ENCODE data around the gene LRRC9. TPM values are rescaled to one million over a fixed set of nuclear protein-coding genes. Genes with fewer than 3 reads are reported as not detected.

Gene LRRC9
- 0.99 TPM for polyA plus RNA-seq (2013, experiment 1 of 2)
- polyA plus RNA-seq (2013, experiment 2 of 2): 1.1 TPM

- Histone ChIP-seq H4K8ac (ENCODE audit: low read depth, low read length) (no peak within 1 kb of the TSS), H3K27ac (replicated peaks; ENCODE audit: low read length) (peak within 1 kb of the TSS; percentile 90), H3K27me3 (ENCODE audit: control insufficient read depth in 3 of 3, insufficient read depth in 3 of 3, low read depth in 1 of 3, low read length in 3 of 3) (no peaks in the 10 kb centered on the region), H3K4ac (ENCODE audit: low read length) (no peak within 1 kb of the TSS), H3K36me3 (replicated peaks in 1 of 2; ENCODE audit: control insufficient read depth in 2 of 2, insufficient read depth in 2 of 2, low read length in 2 of 2) (peaks cover 6 to 24% of the 10 kb centered on the region in 2 donors), H2BK15ac (ENCODE audit: low read length) (no peak within 1 kb of the TSS), H2AK5ac (ENCODE audit: low read depth, low read length) (no peak within 1 kb of the TSS), H3K9me3 (replicated peaks in 1 of 2; ENCODE audit: control insufficient read depth in 2 of 2, insufficient read depth in 1 of 2, low read depth in 1 of 2, low read length in 2 of 2) (peaks cover 6 to 7% of the 10 kb centered on the region in 2 donors), H4K91ac (ENCODE audit: low read depth, low read length, poor library complexity) (no peak within 1 kb of the TSS), H3K9ac (ENCODE audit: low read depth, low read length, poor library complexity) (peak within 1 kb of the TSS; percentile 89), H3K4me2 (ENCODE audit: insufficient read depth, low read length, poor library complexity, severe bottlenecking) (peak within 1 kb of the TSS; percentile 98), H2AFZ (ENCODE audit: low read length) (peak within 1 kb of the TSS; percentile 94), H3K18ac (ENCODE audit: low read length) (peak within 1 kb of the TSS; percentile 93), H3K4me3 (ENCODE audit: low read length in 2 of 2) (peak within 1 kb of the TSS; percentile 79 to 89), H3K23ac (ENCODE audit: low read depth, low read length, poor library complexity) (no peak within 1 kb of the TSS), H3K14ac (ENCODE audit: low read length) (no peak within 1 kb of the TSS), H3K4me1 (ENCODE audit: control insufficient read depth in 2 of 2, insufficient read depth in 1 of 2, low read depth in 1 of 2, low read length in 2 of 2) (peaks cover 3 to 4% of the 10 kb centered on the region in 2 donors), H3K79me1 (ENCODE audit: low read depth, low read length) (no peaks in the 10 kb centered on the region), H2BK120ac (ENCODE audit: low read depth, low read length) (peak within 1 kb of the TSS; percentile 16), H2BK5ac (ENCODE audit: low read length) (no peak within 1 kb of the TSS), H2BK12ac (ENCODE audit: low read length) (no peak within 1 kb of the TSS)
- peak; percentile 87 for DNase-seq (ENCODE audit: low spot score)
- no CpG with 5 or more reads among the region's 57 CpGs for WGBS, 2 donors (ENCODE audit: extremely low coverage in 2 of 2, insufficient read length in 2 of 2, insufficient replicate concordance in 1 of 2)
Measured at GRCh38 chr14:59919570-59920377, at the start of gene LRRC9. LRRC9 (plus strand) TSS chr14:59920144.

GRCh38 chr14:59870277-59871165 is 49.4 kb upstream of the LRRC9 start, which contains the start of gene RTN1:
RTN1 (minus strand) TSS chr14:59870776; CDS start chr14:59870630, 146 bp downstream.
- Histone ChIP-seq H3K4me2 (ENCODE audit: insufficient read depth, low read length, poor library complexity, severe bottlenecking) (peak within 1 kb of the TSS; percentile 89), H2BK5ac (ENCODE audit: low read length) (no peak within 1 kb of the TSS), H2BK120ac (ENCODE audit: low read depth, low read length) (peak within 1 kb of the TSS; percentile 83), H3K9me3 (replicated peaks in 1 of 2; ENCODE audit: control insufficient read depth in 2 of 2, insufficient read depth in 1 of 2, low read depth in 1 of 2, low read length in 2 of 2) (no peaks in the 10 kb centered on the region), H3K79me1 (ENCODE audit: low read depth, low read length) (no peaks in the 10 kb centered on the region), H2BK15ac (ENCODE audit: low read length) (peak within 1 kb of the TSS; percentile 45), H2AK5ac (ENCODE audit: low read depth, low read length) (no peak within 1 kb of the TSS), H2BK12ac (ENCODE audit: low read length) (peak within 1 kb of the TSS; percentile 51), H3K18ac (ENCODE audit: low read length) (peak within 1 kb of the TSS; percentile 80), H3K27ac (replicated peaks; ENCODE audit: low read length) (no peak within 1 kb of the TSS), H3K9ac (ENCODE audit: low read depth, low read length, poor library complexity) (peak within 1 kb of the TSS; percentile 85), H3K23ac (ENCODE audit: low read depth, low read length, poor library complexity) (no peak within 1 kb of the TSS), H3K36me3 (replicated peaks in 1 of 2; ENCODE audit: control insufficient read depth in 2 of 2, insufficient read depth in 2 of 2, low read length in 2 of 2) (no peaks in the 10 kb centered on the region), H3K14ac (ENCODE audit: low read length) (no peak within 1 kb of the TSS), H4K91ac (ENCODE audit: low read depth, low read length, poor library complexity) (no peak within 1 kb of the TSS), H2AFZ (ENCODE audit: low read length) (peak within 1 kb of the TSS; percentile 96), H3K4me1 (ENCODE audit: control insufficient read depth in 2 of 2, insufficient read depth in 1 of 2, low read depth in 1 of 2, low read length in 2 of 2) (peaks cover 3 to 4% of the 10 kb centered on the region in 2 donors), H3K4ac (ENCODE audit: low read length) (no peak within 1 kb of the TSS), H3K27me3 (ENCODE audit: control insufficient read depth in 3 of 3, insufficient read depth in 3 of 3, low read depth in 1 of 3, low read length in 3 of 3) (peaks cover 0 to 73% (median 9%) of the 10 kb centered on the region in 3 experiments), H4K8ac (ENCODE audit: low read depth, low read length) (no peak within 1 kb of the TSS), H3K4me3 (ENCODE audit: low read length in 2 of 2) (peak within 1 kb of the TSS; percentile 50 to 88)
- no CpG with 5 or more reads among the region's 84 CpGs for WGBS, 2 donors (ENCODE audit: extremely low coverage in 2 of 2, insufficient read length in 2 of 2, insufficient replicate concordance in 1 of 2)
- DNase-seq (ENCODE audit: low spot score): peak; percentile 65

DNA sequence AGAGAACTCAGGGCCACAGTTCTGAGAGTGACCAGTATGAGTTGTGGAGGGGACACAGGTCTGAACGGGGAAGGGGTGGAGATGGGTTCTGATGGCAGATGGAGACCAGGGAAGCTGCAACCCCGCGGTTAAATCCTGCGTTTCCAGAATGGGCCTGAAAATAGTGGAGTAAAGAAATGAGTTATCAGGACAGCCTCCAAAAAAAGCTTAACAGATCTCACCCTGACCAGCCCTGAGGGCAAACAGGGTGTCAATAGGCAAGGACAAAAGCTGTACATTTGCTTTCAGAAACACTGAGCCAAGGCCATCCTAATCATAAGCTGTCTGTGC is 48.8 kb upstream of the LRRC9 start:
- DNase-seq (ENCODE audit: low spot score): no peak
- Histone ChIP-seq H3K79me1 (ENCODE audit: low read depth, low read length) (no peaks in the 10 kb centered on the region), H4K8ac (ENCODE audit: low read depth, low read length) (no peak overlapping the region), H2AK5ac (ENCODE audit: low read depth, low read length) (no peak overlapping the region), H2BK120ac (ENCODE audit: low read depth, low read length) (no peak overlapping the region), H2BK12ac (ENCODE audit: low read length) (no peak overlapping the region), H3K4ac (ENCODE audit: low read length) (no peak overlapping the region), H3K27ac (replicated peaks; ENCODE audit: low read length) (no peak overlapping the region), H3K9ac (ENCODE audit: low read depth, low read length, poor library complexity) (no peak overlapping the region), H2BK15ac (ENCODE audit: low read length) (no peak overlapping the region), H3K18ac (ENCODE audit: low read length) (no peak overlapping the region), H3K4me3 (ENCODE audit: low read length in 2 of 2) (peak overlapping the region; percentile 50 to 88), H2AFZ (ENCODE audit: low read length) (peak overlapping the region; percentile 96), H3K9me3 (replicated peaks in 1 of 2; ENCODE audit: control insufficient read depth in 2 of 2, insufficient read depth in 1 of 2, low read depth in 1 of 2, low read length in 2 of 2) (no peaks in the 10 kb centered on the region), H3K27me3 (ENCODE audit: control insufficient read depth in 3 of 3, insufficient read depth in 3 of 3, low read depth in 1 of 3, low read length in 3 of 3) (peaks cover 0 to 68% (median 9%) of the 10 kb centered on the region in 3 experiments), H2BK5ac (ENCODE audit: low read length) (no peak overlapping the region), H3K4me1 (ENCODE audit: control insufficient read depth in 2 of 2, insufficient read depth in 1 of 2, low read depth in 1 of 2, low read length in 2 of 2) (peaks cover 3 to 4% of the 10 kb centered on the region in 2 donors), H3K36me3 (replicated peaks in 1 of 2; ENCODE audit: control insufficient read depth in 2 of 2, insufficient read depth in 2 of 2, low read length in 2 of 2) (no peaks in the 10 kb centered on the region), H3K14ac (ENCODE audit: low read length) (no peak overlapping the region), H3K4me2 (ENCODE audit: insufficient read depth, low read length, poor library complexity, severe bottlenecking) (peak overlapping the region; percentile 89), H4K91ac (ENCODE audit: low read depth, low read length, poor library complexity) (no peak overlapping the region), H3K23ac (ENCODE audit: low read depth, low read length, poor library complexity) (no peak overlapping the region)
- no CpG with 5 or more reads among the region's 4 CpGs for WGBS, 2 donors (ENCODE audit: extremely low coverage in 2 of 2, insufficient read length in 2 of 2, insufficient replicate concordance in 1 of 2)

GRCh38 chr14:59882957-59883356 is 37.0 kb upstream of the LRRC9 start:
- Histone ChIP-seq H3K27ac (replicated peaks; ENCODE audit: low read length) (no peak overlapping the region), H2BK12ac (ENCODE audit: low read length) (no peak overlapping the region), H3K4me3 (ENCODE audit: low read length in 2 of 2) (no peak overlapping the region), H3K9ac (ENCODE audit: low read depth, low read length, poor library complexity) (no peak overlapping the region), H2BK120ac (ENCODE audit: low read depth, low read length) (no peak overlapping the region), H2BK5ac (ENCODE audit: low read length) (no peak overlapping the region), H3K79me1 (ENCODE audit: low read depth, low read length) (no peaks in the 10 kb centered on the region), H3K18ac (ENCODE audit: low read length) (no peak overlapping the region), H4K91ac (ENCODE audit: low read depth, low read length, poor library complexity) (no peak overlapping the region), H2AFZ (ENCODE audit: low read length) (no peak overlapping the region), H3K4me1 (ENCODE audit: control insufficient read depth in 2 of 2, insufficient read depth in 1 of 2, low read depth in 1 of 2, low read length in 2 of 2) (no peaks in the 10 kb centered on the region), H3K4ac (ENCODE audit: low read length) (no peak overlapping the region), H3K36me3 (replicated peaks in 1 of 2; ENCODE audit: control insufficient read depth in 2 of 2, insufficient read depth in 2 of 2, low read length in 2 of 2) (no peaks in the 10 kb centered on the region), H2BK15ac (ENCODE audit: low read length) (no peak overlapping the region), H4K8ac (ENCODE audit: low read depth, low read length) (no peak overlapping the region), H3K4me2 (ENCODE audit: insufficient read depth, low read length, poor library complexity, severe bottlenecking) (no peak overlapping the region), H3K23ac (ENCODE audit: low read depth, low read length, poor library complexity) (no peak overlapping the region), H3K14ac (ENCODE audit: low read length) (no peak overlapping the region), H3K27me3 (ENCODE audit: control insufficient read depth in 3 of 3, insufficient read depth in 3 of 3, low read depth in 1 of 3, low read length in 3 of 3) (no peaks in the 10 kb centered on the region), H2AK5ac (ENCODE audit: low read depth, low read length) (no peak overlapping the region), H3K9me3 (replicated peaks in 1 of 2; ENCODE audit: control insufficient read depth in 2 of 2, insufficient read depth in 1 of 2, low read depth in 1 of 2, low read length in 2 of 2) (no peaks in the 10 kb centered on the region)
- no peak for DNase-seq (ENCODE audit: low spot score)
- WGBS, 2 donors (ENCODE audit: extremely low coverage in 2 of 2, insufficient read length in 2 of 2, insufficient replicate concordance in 1 of 2): no CpG with 5 or more reads among the region's 1 CpG
